Neural cell (in vitro differentiated cells): ENCODE measurements around the gene IL17B. TPM values are rescaled to one million over a fixed set of nuclear protein-coding genes. Genes with fewer than 3 reads are reported as not detected.

ENCODE experiments used
- H2AFZ ChIP-seq: fragments of 200-600, 300-800 bp; sonication (generic), shearing (Covaris generic); 2 replicates; pipeline ENCODE4 v1.6.0; 2014; ENCODE audit warnings: low read depth, mild to moderate bottlenecking, antibody characterized with exemption, low read length, moderate library complexity
- H3F3A ChIP-seq: fragments of 200-600 bp; shearing (Covaris generic); 2 replicates; pipeline ENCODE4 v1.6.1; 2016; ENCODE audit warnings: mild to moderate bottlenecking, moderate library complexity, mixed read lengths, antibody characterized with exemption, low read length; ENCODE audit not compliant: insufficient read depth, poor library complexity, severe bottlenecking
- H3K27ac ChIP-seq: fragments of 200-600, 300-800 bp; sonication (generic), shearing (Covaris generic); 2 replicates; pipeline ENCODE4 v1.5.1; 2014; ENCODE audit warnings: mild to moderate bottlenecking, low read length, moderate library complexity
- H3K27me3 ChIP-seq: fragments of 300-800, 200-600 bp; sonication (generic), shearing (Covaris generic); 2 replicates; pipeline ENCODE4 v1.6.0; 2014; ENCODE audit warnings: mild to moderate bottlenecking, low read depth, low read length, moderate library complexity; ENCODE audit not compliant: insufficient read depth
- H3K36me3 ChIP-seq: fragments of 300-800, 200-600 bp; sonication (generic), shearing (Covaris generic); 2 replicates; pipeline ENCODE4 v1.5.1; 2014; ENCODE audit warnings: mild to moderate bottlenecking, antibody characterized with exemption, low read length, moderate library complexity; ENCODE audit not compliant: insufficient read depth
- H3K4me2 ChIP-seq: fragments of 300-800, 200-600 bp; sonication (generic), shearing (Covaris generic); 2 replicates; pipeline ENCODE4 v1.6.0; 2014; ENCODE audit warnings: mild to moderate bottlenecking, low read length
- H3K4me3 ChIP-seq: fragments of 300-800, 200-600 bp; sonication (generic), shearing (Covaris generic); 2 replicates; pipeline ENCODE4 v1.5.1; 2014; ENCODE audit warnings: mild to moderate bottlenecking, low read length, moderate library complexity
- H3K79me2 ChIP-seq: fragments of 200-600 bp; shearing (Covaris generic); replicated peaks from 2 replicates; pipeline ENCODE4 v1.6.0; 2014; ENCODE audit warnings: mild to moderate bottlenecking, low read length, moderate library complexity; ENCODE audit not compliant: insufficient read depth
- H3K9ac ChIP-seq: fragments of 300-800, 200-600 bp; sonication (generic), shearing (Covaris generic); 2 replicates; pipeline ENCODE4 v1.6.1; 2016; ENCODE audit warnings: mild to moderate bottlenecking, low read length, mixed read lengths
- H3K9me2 ChIP-seq: fragments of 200-600 bp; shearing (Covaris generic); 2 replicates; pipeline ENCODE4 v1.6.1; 2016; ENCODE audit warnings: mild to moderate bottlenecking, low read length, mixed read lengths; ENCODE audit not compliant: insufficient read depth
- H3K9me3 ChIP-seq: fragments of 200-600, 300-800 bp; sonication (generic), shearing (Covaris generic); 2 replicates; pipeline ENCODE4 v1.6.1; 2016; ENCODE audit warnings: mild to moderate bottlenecking, mixed run types, low read length, moderate library complexity, mixed read lengths
- H4K20me1 ChIP-seq: fragments of 200-600 bp; shearing (Covaris generic); 2 replicates; pipeline ENCODE4 v1.6.1; 2016; ENCODE audit warnings: mild to moderate bottlenecking, mixed run types; ENCODE audit not compliant: insufficient read depth
- EP300 ChIP-seq: fragments of 450-650 bp; conservative IDR thresholded peaks from 2 replicates; pipeline ENCODE4 v1.6.1; 2014; ENCODE audit warnings: antibody characterized with exemption, mild to moderate bottlenecking, moderate library complexity; ENCODE audit not compliant: poor library complexity, severe bottlenecking
- EZH2 ChIP-seq: fragments of 200-600, 300-800 bp; shearing (Covaris generic), sonication (generic); IDR thresholded peaks from 2 replicates; pipeline ENCODE4 v1.6.1; 2014; ENCODE audit warnings: antibody characterized with exemption, low read length, borderline replicate concordance, mild to moderate bottlenecking; ENCODE audit not compliant: insufficient read depth, poor library complexity, severe bottlenecking
- MXI1 ChIP-seq: fragments of 450-650 bp; conservative IDR thresholded peaks from 2 replicates; pipeline ENCODE4 v1.6.1; 2014; ENCODE audit warnings: antibody characterized with exemption, mild to moderate bottlenecking; ENCODE audit not compliant: poor library complexity, severe bottlenecking
- POLR2AphosphoS5 ChIP-seq: IDR thresholded peaks from 2 replicates; pipeline ENCODE4 v1.6.1; 2012
- RAD21 ChIP-seq: fragments of 450-650 bp; conservative IDR thresholded peaks from 2 replicates; pipeline ENCODE4 v1.6.1; 2014; ENCODE audit warnings: antibody characterized with exemption, mild to moderate bottlenecking, moderate library complexity
- REST ChIP-seq: IDR thresholded peaks from 2 replicates; pipeline ENCODE4 v1.6.1; 2012; ENCODE audit warnings: borderline replicate concordance
- SMC3 ChIP-seq: fragments of 450-650 bp; conservative IDR thresholded peaks from 2 replicates; pipeline ENCODE4 v1.6.1; 2014; ENCODE audit warnings: antibody characterized with exemption, mild to moderate bottlenecking, moderate library complexity; ENCODE audit not compliant: poor library complexity
- TAF1 ChIP-seq: IDR thresholded peaks from 2 replicates; pipeline ENCODE4 v1.6.1; 2012; ENCODE audit warnings: low read depth
- polyA plus RNA-seq: library from polyadenylated mRNA; depleted of rRNA; stranded (reverse); fragments of >200 nt; gene quantifications from 2 replicates; pipeline ENCODE4 v1.2.3, GENCODE V29; 2014
- TF ChIP-seq, protein P1 (sequence below): fragments of 450-650 bp; IDR thresholded peaks from 2 replicates; pipeline ENCODE4 v1.5.1; 2014; ENCODE audit warnings: antibody characterized with exemption, mild to moderate bottlenecking, moderate library complexity; ENCODE audit not compliant: poor library complexity, severe bottlenecking

Gene IL17B
- polyA plus RNA-seq, 1 donor from 2014 or later = not detected

- Histone ChIP-seq H3K27me3 (no peaks in the 10 kb centered on the region), H3K4me3 (no peak overlapping the region), H4K20me1 (no peaks in the 10 kb centered on the region), H3F3A (no peaks in the 10 kb centered on the region), H3K79me2 (no peaks in the 10 kb centered on the region), H2AFZ (no peak overlapping the region), H3K9me2 (no peaks in the 10 kb centered on the region), H3K9me3 (no peaks in the 10 kb centered on the region), H3K36me3 (no peaks in the 10 kb centered on the region), H3K27ac (no peak overlapping the region), H3K4me2 (no peak overlapping the region), H3K9ac (no peak overlapping the region)
- no peak for TF ChIP-seq SMC3
- TF ChIP-seq EZH2 = no peak
- no peak for TF ChIP-seq EP300
- no peak for TF ChIP-seq RAD21
- TF ChIP-seq REST = no peak
- no peak for TF ChIP-seq POLR2AphosphoS5
- TF ChIP-seq, protein P1, sequence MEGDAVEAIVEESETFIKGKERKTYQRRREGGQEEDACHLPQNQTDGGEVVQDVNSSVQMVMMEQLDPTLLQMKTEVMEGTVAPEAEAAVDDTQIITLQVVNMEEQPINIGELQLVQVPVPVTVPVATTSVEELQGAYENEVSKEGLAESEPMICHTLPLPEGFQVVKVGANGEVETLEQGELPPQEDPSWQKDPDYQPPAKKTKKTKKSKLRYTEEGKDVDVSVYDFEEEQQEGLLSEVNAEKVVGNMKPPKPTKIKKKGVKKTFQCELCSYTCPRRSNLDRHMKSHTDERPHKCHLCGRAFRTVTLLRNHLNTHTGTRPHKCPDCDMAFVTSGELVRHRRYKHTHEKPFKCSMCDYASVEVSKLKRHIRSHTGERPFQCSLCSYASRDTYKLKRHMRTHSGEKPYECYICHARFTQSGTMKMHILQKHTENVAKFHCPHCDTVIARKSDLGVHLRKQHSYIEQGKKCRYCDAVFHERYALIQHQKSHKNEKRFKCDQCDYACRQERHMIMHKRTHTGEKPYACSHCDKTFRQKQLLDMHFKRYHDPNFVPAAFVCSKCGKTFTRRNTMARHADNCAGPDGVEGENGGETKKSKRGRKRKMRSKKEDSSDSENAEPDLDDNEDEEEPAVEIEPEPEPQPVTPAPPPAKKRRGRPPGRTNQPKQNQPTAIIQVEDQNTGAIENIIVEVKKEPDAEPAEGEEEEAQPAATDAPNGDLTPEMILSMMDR = no peak
- TF ChIP-seq MXI1 = no peak
- no peak for TF ChIP-seq TAF1
Measured at GRCh38 chr5:149423794-149424268, 44.7 kb upstream of the IL17B start.

DNA sequence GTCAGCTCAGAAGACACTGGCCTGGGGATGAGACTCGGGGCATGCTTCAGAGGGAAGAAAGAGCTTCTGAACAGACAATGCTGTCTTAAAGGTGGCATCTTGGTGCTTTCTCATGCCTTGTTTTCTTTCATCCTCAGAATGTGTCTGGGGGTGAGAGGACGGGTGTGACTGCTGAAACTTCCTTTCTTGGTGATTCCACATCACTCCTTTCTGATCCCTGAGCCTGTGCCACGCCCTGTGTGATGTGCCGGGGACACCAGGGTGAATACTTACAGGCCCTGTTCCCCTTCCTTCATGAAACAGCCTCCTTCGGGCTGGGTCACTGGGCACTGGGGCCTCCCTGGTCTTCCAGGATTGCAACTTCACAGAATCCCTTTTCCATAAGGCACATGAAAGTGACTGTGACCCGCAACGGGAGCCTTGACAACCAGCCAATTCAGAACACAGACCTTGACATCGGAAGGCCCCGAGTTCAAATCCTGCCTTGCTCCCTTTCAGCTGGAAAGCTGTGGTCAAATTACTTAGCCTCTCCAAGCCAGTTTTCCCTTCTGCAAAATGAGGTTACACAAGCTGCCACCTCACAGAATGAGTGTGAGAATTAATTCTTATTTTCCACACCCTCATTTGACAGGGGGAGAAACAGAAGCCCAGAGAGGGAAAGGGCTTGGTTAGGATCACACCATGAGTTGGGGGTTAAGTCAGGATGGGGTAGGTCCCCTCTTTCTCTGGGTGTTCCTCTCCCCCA, 44.1 kb upstream of the IL17B start:
- Histone ChIP-seq H3K9me2 (no peaks in the 10 kb centered on the region), H3K9ac (no peak overlapping the region), H3K9me3 (no peaks in the 10 kb centered on the region), H3F3A (no peaks in the 10 kb centered on the region), H3K4me3 (no peak overlapping the region), H3K27me3 (no peaks in the 10 kb centered on the region), H4K20me1 (no peaks in the 10 kb centered on the region), H3K4me2 (no peak overlapping the region), H2AFZ (no peak overlapping the region), H3K36me3 (no peaks in the 10 kb centered on the region), H3K27ac (no peak overlapping the region), H3K79me2 (no peaks in the 10 kb centered on the region)
- no peak for TF ChIP-seq REST
- no peak for TF ChIP-seq SMC3
- TF ChIP-seq POLR2AphosphoS5 = no peak
- TF ChIP-seq, protein P1 = no peak
- no peak for TF ChIP-seq TAF1
- no peak for TF ChIP-seq EZH2
- TF ChIP-seq EP300 = no peak
- no peak for TF ChIP-seq RAD21
- no peak for TF ChIP-seq MXI1
